Measurements from ENCODE around the gene PHKB. TPM values are rescaled to one million over a fixed set of nuclear protein-coding genes. Genes with fewer than 3 reads are reported as not detected.
"Not testable (repeated sequence)": the region's sequence is repeated elsewhere in the genome, so short reads cannot be mapped to it uniquely, and the experiment has no call there.

Gene PHKB
- polyA plus RNA-seq, 12 donors = 49.0 to 75.6 (median 65.7) TPM; not detected in 1

DNA sequence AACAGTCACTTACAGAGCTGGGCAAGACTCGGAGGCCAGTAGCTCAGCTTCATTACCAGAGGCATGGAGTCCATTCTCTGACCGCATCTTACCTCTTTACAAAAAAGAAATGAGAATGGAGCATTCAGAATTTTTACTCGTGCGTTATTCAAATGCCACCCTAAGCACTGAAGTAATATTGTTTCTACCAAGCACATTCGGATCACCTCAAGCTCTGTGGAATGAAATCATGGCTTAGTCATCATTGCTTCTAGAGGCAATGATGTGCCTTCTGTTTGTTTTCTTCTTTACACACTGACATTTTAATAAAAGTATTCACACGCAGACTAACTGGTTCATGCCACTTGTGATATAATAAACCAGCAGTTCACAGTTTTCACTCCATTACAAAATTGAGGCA, 206.8 kb downstream of the PHKB start:
- no peak for DNase-seq

DNA sequence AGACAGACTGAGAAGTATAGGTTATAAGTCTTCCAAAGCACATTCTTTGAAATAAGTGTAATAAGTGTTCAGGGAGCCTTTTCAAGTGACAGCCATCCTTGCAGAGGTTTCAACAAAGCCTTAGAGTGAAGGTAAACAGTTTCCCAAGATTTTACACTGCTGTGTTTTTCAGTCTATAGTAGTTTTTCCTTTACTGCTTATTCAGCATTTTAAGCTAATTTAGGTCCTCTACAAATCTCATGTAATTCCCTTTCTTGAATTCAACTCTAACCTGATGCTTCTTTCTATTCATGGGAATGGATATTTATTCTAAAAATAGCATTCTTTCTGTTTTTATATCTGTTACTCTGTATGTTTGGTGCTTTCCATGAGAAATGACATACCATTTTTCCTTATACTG, 211.3 kb downstream of the PHKB start:
- no peak for DNase-seq

DNA sequence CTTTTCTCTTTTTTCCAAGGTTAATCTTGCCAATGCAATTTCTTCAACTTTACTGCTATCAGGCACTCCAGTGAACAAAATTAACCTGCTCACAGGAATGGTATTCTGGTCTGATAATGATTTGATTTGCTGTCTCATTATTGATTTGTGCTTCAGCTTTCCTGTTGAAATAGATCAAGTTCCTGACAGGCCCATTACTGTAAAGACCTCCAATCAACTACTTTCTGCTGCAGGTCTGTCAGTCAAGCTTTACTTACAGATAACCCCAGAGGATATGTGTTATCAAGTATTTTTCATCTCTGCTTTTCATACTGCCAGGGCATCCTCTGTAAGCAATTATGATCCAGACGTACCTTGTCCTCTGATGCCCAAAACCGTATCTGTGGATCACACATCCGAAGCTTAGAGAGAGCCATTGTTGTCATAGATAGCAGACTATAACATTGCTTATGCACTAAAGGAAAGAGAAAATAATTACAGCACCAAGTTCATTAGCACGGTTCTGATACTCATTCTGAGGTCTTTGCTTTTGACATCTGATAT, 215.6 kb downstream of the PHKB start:
- no peak for DNase-seq

DNA sequence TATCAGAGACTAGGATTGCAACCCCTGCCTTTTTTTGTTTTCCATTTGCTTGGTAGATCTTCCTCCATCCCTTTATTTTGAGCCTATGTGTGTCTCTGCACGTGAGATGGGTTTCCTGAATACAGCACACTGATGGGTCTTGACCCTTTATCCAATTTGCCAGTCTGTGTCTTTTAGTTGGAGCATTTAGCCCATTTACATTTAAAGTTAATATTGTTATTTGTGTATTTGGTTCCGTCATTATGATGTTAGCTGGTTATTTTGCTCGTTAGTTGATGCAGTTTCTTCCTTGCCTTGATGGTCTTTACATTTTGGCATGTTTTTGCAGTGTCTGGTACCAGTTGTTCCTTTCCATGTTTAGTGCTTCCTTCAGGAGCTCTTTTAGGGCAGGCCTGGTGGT, 220.4 kb downstream of the PHKB start:
- not testable (repeated sequence) for DNase-seq

DNA sequence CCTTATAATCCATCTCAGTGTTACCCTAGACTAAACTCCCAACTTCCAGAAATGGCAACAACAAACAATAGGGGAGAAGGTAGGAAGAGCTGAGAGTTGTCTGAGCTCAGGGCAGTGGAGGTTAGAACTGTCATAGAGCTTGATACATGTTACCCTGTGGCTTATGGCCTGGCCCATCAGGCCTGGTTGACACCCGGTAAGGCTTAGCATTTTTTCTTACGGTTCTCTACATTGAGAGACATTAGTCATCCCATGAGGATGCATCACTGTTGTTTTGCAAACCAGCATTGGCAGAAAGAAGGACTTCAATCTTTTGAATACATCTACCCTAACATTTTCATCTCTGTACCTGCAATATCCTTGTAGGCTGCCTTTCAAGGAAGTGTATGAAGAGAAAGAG, 226.6 kb downstream of the PHKB start:
- DNase-seq = no peak

DNA sequence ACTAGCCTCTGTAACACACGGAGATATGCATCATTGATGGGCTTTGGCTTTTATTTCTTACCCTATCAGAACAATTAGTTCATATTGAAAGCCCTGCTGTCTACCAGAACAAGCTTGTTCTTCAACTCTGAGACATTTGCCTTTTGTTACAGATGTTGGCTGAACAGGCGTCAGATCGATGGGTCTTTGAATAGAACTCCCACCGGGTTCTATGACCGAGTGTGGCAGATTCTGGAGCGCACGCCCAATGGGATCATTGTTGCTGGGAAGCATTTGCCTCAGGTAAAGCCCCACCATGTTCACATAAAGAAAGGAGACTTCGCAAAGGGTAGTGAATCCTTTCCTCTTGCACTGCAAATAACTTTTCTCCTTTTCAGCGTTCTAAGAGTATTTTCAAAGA, 232.1 kb downstream of the PHKB start:
- no peak for DNase-seq

DNA sequence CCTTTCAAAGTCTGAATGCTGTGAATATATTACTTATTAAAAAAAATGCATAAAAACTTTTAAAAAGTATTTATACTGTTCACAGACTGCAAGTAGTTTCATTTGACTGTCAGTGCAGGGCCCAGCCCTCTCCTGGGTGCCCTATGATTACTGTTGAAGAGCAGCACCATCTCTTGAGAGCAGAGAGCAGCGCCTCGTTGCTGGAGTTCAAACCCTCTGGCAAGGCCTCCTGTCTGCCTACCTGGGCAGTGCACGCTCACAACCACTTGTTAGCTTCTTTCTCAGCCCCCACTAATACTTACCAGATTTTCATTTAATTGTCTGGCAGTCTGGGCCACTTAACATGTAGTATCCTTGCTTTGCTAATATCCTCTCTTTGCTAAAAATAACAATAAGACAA, 233.4 kb downstream of the PHKB start:
- DNase-seq = no peak

DNA sequence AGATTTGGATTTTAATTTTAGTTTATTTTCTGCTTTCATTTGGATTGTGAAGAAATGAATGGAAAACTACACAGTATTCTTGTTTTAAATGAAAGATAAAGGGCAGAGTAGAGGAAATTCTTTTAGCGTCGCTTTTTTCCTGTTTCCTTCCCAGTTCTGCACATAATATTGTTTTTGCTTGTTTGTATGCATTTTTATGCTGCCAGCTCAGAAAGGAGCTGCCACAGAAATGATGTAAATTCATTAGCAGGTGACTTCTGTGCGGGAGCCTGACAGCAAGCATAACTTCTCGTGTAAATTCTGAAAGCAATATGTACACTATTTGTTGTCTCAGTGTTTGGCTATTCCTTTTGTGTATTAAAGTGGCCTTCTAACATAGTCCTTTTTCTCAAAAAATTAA, 234.6 kb downstream of the PHKB start:
- no peak for DNase-seq

DNA sequence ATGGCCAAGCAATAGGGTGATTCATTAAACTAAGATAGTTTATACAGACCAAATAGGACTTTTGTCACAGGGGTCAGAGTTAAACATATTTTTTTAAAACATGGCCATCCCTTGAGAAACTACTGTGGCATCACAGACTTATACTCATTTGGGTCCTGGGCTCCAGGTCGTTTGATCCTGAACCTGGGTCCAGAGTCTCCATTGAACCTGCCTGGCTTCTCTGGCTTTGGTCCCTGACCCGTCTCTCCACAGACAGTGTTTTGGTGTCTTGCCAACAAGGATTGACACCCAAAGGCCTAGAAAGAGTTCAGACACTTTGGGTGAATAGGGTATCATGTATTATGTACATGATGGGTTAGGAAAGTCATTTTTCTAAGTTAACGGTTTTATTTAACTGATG, 236.7 kb downstream of the PHKB start:
- DNase-seq = no peak

DNA sequence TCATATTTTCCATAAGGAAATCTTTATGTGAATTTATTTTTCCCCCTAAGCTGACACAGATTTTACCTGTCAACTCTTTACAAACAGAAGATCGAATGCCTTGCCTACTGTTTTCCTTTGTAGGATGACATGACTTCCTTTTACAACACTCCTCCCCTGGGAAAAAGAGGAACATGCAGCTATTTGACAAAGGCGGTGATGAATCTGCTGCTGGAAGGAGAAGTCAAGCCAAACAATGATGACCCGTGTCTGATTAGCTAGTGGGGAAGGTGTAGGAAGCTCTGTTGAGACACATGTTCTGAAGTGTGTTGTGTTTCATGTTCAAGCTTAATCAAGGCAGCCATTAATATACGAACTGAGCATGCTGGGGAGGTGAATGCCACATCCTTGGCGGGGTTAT, 238.0 kb downstream of the PHKB start:
- DNase-seq = no peak

DNA sequence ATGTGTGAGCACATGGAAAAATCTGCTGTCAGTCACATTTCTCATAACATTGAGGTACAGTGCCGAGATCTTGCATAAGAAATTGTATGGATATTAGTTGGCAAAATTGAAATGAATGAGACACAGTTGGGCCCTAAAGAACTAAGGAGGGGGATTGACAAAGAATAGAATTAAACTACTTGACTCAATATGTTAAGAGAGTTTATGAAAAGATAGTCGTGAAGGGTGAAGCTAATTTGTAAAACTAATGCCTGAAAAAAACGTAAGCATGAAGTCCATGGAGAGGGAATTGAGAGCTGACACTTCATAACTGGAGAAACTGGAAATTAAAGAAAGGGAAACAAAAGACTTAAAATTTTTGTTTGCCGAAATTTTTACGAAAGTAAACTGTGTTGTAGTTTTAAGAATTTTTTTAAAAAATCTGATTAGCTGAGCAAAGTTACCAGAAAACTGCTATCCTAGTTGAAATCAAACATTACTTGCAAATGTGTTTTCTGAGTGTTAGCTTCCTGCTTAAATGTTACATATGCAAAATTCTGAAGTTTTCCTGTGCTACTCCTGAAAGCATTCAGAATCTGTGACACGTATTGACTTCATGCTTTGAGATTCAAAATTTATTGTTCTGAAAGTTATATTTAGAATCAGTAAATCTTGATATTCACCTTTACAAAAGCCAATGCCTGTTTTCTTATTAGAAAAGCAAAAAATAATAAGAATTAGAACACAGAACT, 239.9 kb downstream of the PHKB start:
- no peak for DNase-seq

DNA sequence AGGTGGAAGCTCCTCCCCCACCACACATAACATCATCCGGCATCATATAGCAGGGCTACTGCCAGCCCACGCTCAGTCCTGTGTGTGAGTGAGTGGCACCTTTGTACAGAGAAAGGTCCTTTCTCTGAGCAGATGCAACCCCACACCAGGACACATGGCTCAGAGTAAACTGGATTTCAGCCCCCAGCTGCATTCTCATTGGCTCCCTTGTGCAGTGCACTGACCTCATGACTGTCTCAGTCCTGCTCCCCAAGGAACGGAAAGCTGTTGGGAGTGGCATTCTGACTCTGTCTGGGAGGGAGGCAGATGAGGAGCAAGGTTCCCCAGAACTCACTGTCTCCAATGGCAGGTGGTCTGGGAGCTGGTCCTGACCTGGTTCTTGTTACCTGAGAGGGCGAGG, 244.1 kb downstream of the PHKB start:
- no peak for DNase-seq

DNA sequence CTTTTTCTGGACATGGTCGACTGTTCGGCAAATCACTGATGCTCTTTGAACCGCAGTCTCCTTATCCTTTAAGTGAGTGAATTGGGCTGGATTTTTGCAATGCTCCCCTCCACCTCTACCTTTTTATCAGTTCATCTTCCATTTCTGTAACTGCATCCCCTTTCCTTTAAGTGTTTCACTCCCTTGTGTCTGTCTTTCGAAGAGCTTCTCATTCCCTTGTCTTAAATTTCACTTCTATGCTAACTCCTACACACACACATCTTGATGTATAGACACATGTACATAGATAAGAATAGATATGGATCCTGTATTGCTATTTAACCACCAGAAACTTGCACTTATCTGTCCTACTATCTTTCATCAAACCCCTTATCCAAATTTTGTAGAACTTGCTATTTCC, 250.7 kb downstream of the PHKB start:
- DNase-seq = no peak

DNA sequence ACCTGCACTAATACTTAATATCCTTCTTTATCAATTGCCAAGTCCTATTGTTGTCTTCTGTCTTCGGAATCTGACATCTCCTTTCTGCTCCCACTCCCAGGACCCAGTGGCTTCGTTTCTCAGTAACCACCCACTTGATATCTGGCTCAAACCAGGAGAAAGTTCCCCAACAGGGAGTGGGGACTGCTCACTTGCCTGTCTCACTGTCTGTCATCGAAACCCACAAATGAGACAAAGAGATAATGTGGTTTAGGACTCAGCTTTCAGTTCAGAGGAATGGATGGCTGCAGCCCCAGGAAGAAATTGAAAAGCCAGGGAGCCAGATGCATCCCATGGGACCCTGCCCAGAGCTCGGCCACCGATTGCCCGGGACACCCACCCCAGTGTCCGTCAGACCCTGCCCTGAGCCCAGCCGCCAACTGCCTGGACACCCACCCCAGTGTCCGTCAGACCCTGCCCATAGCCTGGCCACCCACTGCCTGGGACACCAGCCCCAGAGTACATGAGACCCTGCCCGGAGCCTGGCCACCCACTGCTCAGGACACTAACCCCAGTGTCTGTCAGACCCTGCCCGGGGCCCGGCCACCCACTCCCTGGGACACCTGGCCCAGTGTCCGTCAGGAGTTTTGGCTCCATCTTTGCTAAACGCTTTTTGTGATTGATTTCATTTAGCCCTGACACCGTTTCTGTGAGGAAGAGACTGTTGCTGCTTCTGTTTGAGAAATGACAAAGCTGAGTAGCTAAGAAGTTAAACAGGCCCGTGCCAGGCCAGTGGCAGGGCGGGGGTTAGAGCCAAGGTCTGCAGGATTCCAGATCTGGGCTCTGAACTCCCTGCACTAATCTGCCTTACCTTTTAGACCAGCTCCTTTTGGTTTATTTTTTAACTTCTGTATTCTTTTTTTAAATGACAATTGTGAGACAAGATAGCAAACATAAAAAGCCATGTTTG, 251.4 kb downstream of the PHKB start:
- DNase-seq = no peak

DNA sequence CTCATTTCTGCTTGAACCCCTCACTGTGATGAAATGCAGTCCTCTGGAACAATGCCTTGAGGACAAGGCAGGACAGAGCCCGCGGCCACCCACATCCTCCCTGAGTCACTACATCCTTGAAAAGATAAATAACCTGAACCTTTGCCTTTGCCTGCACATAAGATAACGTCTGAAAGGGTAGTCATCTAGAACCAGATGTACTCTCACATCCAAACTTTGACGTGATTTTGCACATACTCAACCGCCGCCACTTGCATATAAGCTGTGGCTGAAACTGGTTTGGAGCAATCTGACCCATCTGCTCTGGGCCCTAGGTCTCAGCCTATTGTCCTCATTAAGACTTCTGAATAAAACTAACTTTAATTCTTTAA, 252.1 kb downstream of the PHKB start:
- no peak for DNase-seq

DNA sequence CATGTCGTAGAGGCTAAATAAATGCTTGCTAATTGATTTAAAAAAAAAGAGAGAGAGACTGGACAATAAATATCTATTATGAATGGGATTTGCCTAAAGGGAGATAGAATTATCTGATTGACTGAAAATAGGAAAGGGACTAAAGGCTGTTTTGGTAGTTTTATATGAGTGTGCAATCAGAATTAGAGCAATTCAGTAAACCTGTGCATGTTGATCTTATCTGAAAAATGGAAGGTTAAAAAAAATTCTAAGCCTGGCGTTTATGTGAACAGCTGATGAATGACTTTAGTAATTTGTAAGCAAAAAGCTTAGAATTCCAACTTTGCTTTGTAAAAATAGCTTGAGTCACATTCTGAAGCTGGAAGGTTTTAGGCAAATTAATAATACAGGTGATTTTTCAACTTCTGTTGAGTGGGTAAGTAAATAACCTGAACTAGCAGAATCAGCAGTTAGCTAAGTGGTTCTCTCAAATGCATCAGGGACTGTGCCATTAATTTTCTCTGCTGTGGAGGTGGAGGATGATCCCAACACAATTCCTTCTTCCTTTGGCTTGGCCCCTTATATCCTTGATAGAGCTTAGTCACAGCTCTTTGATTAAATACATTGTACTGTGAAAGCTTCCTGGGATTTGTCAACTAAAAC, 254.4 kb downstream of the PHKB start:
- no peak for DNase-seq

DNA sequence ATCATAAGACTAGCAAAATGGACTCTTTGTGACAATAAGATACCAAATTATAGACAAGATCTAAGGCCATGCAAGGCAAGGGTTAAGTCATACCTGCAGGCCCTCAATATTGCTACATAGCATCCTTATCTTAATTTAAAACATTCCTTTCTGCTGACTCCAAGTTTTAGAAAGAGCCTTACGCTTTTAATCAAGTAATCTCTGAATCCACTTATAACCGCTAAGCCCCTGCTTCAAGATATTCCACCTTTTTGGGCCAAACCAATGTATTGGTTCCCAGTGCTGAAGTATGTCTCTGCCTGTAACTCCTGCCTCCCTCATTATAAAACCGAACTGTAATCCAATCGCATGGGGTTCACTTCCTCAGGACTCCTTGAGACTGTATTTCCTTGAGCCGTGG, 255.4 kb downstream of the PHKB start:
- DNase-seq = no peak

DNA sequence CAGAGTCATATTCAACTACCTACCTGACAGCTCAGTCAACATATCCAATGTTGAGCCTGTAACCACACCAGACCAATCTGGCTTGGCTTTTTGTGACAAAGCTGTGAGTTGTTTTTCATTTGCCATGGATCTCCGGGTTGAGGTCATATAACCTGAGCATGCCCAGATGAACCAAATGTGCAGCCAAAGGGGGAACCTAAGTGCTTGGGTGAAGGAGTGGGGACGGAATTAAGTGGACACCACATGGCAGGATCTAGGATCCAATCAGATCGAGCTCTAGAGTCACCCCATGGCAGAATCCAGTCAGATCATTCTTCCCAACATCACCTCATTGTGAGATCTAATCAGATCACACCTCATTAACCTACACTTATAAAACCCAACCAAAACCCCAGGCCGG, 258.6 kb downstream of the PHKB start:
- DNase-seq = no peak

DNA sequence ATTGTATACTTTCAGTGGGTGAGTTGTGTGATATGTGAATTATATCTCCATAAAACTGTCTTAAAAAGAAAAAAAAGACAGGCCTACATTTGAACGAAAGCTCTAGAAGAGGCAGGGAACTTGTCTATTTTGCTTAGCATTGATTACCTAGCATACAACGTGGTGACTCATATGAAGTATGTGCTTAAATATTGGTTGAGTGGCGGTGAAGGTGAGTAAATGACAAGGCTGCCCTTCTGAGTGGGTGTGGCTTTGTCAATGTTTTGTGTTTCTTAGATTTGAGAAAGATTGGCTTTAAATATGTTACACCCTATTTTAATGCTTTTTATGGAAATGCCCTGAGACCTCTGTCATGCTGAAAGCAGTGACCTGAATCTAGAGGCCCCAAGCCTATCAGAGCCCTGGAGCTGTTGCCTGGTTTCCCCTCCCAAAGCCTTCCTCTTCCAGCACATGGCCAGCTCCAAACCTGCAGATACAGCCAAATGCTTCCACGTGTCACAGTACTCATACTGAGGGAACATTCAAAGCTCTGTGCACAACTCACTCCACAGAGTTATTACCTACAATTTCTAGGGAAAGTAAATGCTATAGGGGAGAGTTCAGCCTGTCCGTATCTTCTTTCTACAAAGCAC, 260.0 kb downstream of the PHKB start:
- no peak for DNase-seq

DNA sequence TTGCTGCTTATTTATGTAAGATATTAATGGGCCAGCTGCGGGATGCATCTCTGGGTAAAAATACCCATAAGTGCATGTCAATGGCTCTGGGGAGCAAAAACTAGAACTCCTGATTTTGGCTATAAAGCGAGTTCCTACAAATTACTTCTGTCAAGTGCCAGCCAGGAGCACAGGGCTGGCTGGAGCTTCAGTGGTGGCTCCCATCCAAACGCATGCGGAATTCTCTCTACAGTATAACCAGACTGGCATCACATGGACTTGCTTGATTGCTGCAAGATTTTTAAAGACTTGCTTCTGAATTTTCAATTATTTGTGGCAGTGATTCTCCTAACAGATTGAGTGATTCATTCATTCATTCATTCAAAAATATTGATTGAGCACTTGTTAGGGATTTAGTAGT, 260.9 kb downstream of the PHKB start:
- no peak for DNase-seq

DNA sequence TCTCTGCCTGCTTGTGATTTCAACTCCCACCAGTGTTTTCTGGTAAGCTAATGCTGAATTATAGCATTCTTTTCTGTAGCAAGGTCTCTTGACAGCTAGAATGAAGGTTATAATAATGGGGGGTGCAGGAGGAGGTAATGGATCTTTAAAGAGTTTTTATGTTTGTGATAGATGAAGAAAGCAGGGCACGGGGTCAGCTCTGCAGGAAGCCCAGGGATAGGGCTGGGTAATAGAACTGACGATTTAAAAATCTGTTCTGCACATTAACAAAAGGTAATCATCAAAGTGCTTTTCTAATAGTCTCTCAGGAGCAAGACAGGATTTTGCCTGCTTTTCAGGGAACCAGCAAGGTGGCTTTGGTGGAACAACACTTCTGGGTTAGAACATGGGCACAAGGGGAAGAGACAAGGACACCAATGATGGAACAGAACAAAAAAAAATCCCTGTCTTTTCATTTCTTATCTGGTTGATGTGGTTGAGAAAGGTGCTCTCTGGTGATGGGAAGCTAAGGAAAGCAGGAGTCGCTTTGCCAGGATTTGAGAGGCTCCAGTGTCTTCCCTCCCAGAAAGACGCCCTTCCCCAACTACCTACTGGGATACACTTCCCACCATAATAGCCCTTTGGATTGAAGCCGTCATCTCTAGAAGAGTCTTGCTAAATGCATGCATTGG, 263.1 kb downstream of the PHKB start:
- no peak for DNase-seq

Data from muscle of arm (tissue), 12 donors.